K562 (cell line): ENCODE data around the gene HAS3. TPM values are rescaled to one million over a fixed set of nuclear protein-coding genes. Genes with fewer than 3 reads are reported as not detected.
"Not testable (repeated sequence)": the region's sequence is repeated elsewhere in the genome, so short reads cannot be mapped to it uniquely, and the experiment has no call there.

ENCODE experiments used
- ATAC-seq: fragments of 200-7000 bp; cut with Tn5 transposase; 3 replicates; pipeline ENCODE4 v1.9.1; 2020; ENCODE audit warnings: moderate library complexity
- BruUV-seq: library from RNA; stranded (reverse); fragments of 400-500 nt; replicated peaks from 2 replicates; lab custom pipeline; 2021; lab: Mats Ljungman, UMichigan
- CTCF ChIA-PET: fragments of 300-600 bp; formaldehyde crosslinking; extraction: SDS; loops from one replicate; lab custom pipeline; 2021; ENCODE audit warnings: low intra/inter-chr PET ratio; lab: Yijun Ruan, JAX
- POLR2A ChIA-PET: fragments of 300-600, 350-650 bp; sonication (Branson Sonifier 250); formaldehyde crosslinking; extraction: SDS; loops from one replicate; lab custom pipeline; 2021; ENCODE audit warnings: antibody characterized with exemption, inconsistent platforms; lab: Yijun Ruan, JAX
- DNase-seq, 4 experiments: peaks; one replicate each; pipeline versions ENCODE4 v3.0.0 to v3.0.0-alpha.2; 2011 to 2018; ENCODE audit warnings: low spot score in 3 of 4, mixed read lengths in 3 of 4; ENCODE audit errors: extremely low read depth in 1 of 4
- FAIRE-seq: peaks from 2 replicates; lab custom pipeline; 2011; peaks lifted over from hg19 to GRCh38; lab: Jason Lieb, UNC
- H2AFZ ChIP-seq: 2 replicates; pipeline ENCODE4 v1.6.0; 2011; ENCODE audit warnings: low read depth, low read length, control low read depth, inconsistent platforms
- H3K27ac ChIP-seq: fragments of 200-600 bp; 3 replicates; pipeline ENCODE4 v1.8.0; 2011; ENCODE audit warnings: low read depth, mild to moderate bottlenecking, control low read depth, inconsistent platforms, low read length, moderate library complexity, mixed read lengths; ENCODE audit errors: extremely low read depth
- H3K27me3 ChIP-seq, 2 experiments: fragments of 300-600 bp in 1 of 2; 2 replicates in 1 of 2; 3 replicates in 1 of 2; pipeline versions ENCODE4 v1.6.0 to v1.8.0; 2011; ENCODE audit warnings: inconsistent platforms in 2 of 2, low read length in 2 of 2, mild to moderate bottlenecking in 1 of 2, mixed read lengths in 1 of 2, moderate library complexity in 1 of 2; ENCODE audit not compliant: control insufficient read depth in 2 of 2, insufficient read depth in 2 of 2
- H3K36me3 ChIP-seq: fragments of 300-600 bp; 3 replicates; pipeline ENCODE4 v1.8.0; 2011; ENCODE audit warnings: mild to moderate bottlenecking, low read length, inconsistent platforms; ENCODE audit not compliant: control insufficient read depth, insufficient read depth
- H3K4me1 ChIP-seq, 2 experiments: fragments of 200-600 bp in 1 of 2; replicated peaks in 1 of 2; 2 replicates in 1 of 2; 3 replicates in 1 of 2; pipeline versions ENCODE4 v1.5.1 to v1.8.0; 2011; ENCODE audit warnings: inconsistent platforms in 2 of 2, low read length in 2 of 2, mild to moderate bottlenecking in 1 of 2, mixed read lengths in 1 of 2, moderate library complexity in 1 of 2; ENCODE audit not compliant: control insufficient read depth in 2 of 2, insufficient read depth in 2 of 2
- H3K4me2 ChIP-seq: 2 replicates; pipeline ENCODE4 v1.6.1; 2011; ENCODE audit warnings: low read length, control low read depth, inconsistent platforms, mixed read lengths; ENCODE audit not compliant: insufficient read depth
- H3K4me3 ChIP-seq: fragments of 200-600 bp; sonication (generic), shearing (Covaris generic); 2 replicates; pipeline ENCODE4 v1.5.1; 2016; ENCODE audit warnings: control low read depth, inconsistent platforms
- H3K79me2 ChIP-seq: fragments of 200-600 bp; 3 replicates; pipeline ENCODE4 v1.8.0; 2011; ENCODE audit warnings: low read length, inconsistent platforms; ENCODE audit not compliant: control insufficient read depth, insufficient read depth
- H3K9ac ChIP-seq, 2 experiments: 2 replicates each; pipeline versions ENCODE4 v1.6.0 to v1.6.1; 2011; ENCODE audit warnings: low read depth in 2 of 2, low read length in 2 of 2, control low read depth in 1 of 2, inconsistent platforms in 1 of 2, mild to moderate bottlenecking in 1 of 2, mixed read lengths in 1 of 2; ENCODE audit not compliant: insufficient read depth in 1 of 2
- H3K9me1 ChIP-seq: one replicate; pipeline ENCODE4 v1.6.0; 2011; ENCODE audit warnings: inconsistent platforms, mild to moderate bottlenecking, low read length, moderate library complexity; ENCODE audit not compliant: control insufficient read depth, insufficient read depth
- H3K9me3 ChIP-seq: replicated peaks from 2 replicates; pipeline ENCODE4 v1.5.1; 2011; ENCODE audit warnings: low read depth, low read length, inconsistent platforms; ENCODE audit not compliant: control insufficient read depth, insufficient read depth
- H4K20me1 ChIP-seq: replicated peaks from 2 replicates; pipeline ENCODE4 v1.6.1; 2011; ENCODE audit warnings: low read length, inconsistent platforms, mixed read lengths; ENCODE audit not compliant: control insufficient read depth, insufficient read depth
- CC2D1A ChIP-seq: fragments of 450-650 bp; IDR thresholded peaks from 2 replicates; pipeline ENCODE4 v1.6.1; 2017; ENCODE audit warnings: mild to moderate bottlenecking
- ZBTB40 ChIP-seq, 2 experiments: fragments of 450-650 bp in 1 of 2; sonication (generic) in 1 of 2; formaldehyde crosslinking in 1 of 2; IDR thresholded peaks; 2 replicates each; pipeline versions ENCODE4 v1.7.1 to v1.9.0; 2016 to 2022; ENCODE audit warnings: inconsistent platforms in 1 of 2, mild to moderate bottlenecking in 1 of 2, missing genetic modification reagents in 1 of 2
- WGBS: fragments of 100-300 bp; shearing (Covaris generic); methylation state at CpG from one replicate; pipeline ENCODE4 v1.1.6; 2016; ENCODE audit warnings: low coverage, mixed read lengths; ENCODE audit not compliant: insufficient coverage; ENCODE audit errors: missing lambda C conversion rate; 5-methylcytosine and 5-hydroxymethylcytosine counted together
- in situ Hi-C: fragments of 300-500 bp; cut with MboI; formaldehyde crosslinking; loops from 4 replicates; pipeline ENCODE4 v1.15.0; 2018; ENCODE audit warnings: inconsistent platforms, mixed read lengths
- intact Hi-C: fragments of 100-400 bp; cut with micrococcal nuclease; formaldehyde crosslinking; loops from 2 replicates; pipeline ENCODE4 v1.14.2; 2022
- polyA plus RNA-seq, 8 experiments: library from polyadenylated mRNA; depleted of rRNA in 4 of 8; stranded (reverse) in 5 of 8; unstranded in 3 of 8; fragments of >200 nt; fragmentation: Nextera tagmentation in 2 of 8; fragmentation: Illumina TruSeq in 1 of 8; extraction: Ambion mirVana in 2 of 8; extraction: Trizol in 1 of 8; gene quantifications; 2 replicates each; pipeline versions ENCODE4 v1.2.1 to v1.2.3, GENCODE V29; 2011 to 2014; ENCODE audit warnings: inconsistent platforms in 1 of 8, missing spikeins in 1 of 8
- total RNA-seq, 7 experiments: library from RNA; depleted of rRNA in 6 of 7; stranded (reverse); fragments of >200 nt in 6 of 7; fragmentation: Illumina TruSeq in 2 of 7; extraction: Trizol in 2 of 7; gene quantifications; 2 replicates each; pipeline versions ENCODE4 v1.2.1 to v1.2.3, GENCODE V29; 2011 to 2021; ENCODE audit warnings: low replicate concordance in 1 of 7

HAS3 gene
- total and polyA plus RNA-seq, 9 of the 15 experiments (the other 6 are each of a cell fraction or from before 2014, with no cell fraction given), result 0.04 to 0.33 (median 0.13) TPM; not detected in 1

DNA sequence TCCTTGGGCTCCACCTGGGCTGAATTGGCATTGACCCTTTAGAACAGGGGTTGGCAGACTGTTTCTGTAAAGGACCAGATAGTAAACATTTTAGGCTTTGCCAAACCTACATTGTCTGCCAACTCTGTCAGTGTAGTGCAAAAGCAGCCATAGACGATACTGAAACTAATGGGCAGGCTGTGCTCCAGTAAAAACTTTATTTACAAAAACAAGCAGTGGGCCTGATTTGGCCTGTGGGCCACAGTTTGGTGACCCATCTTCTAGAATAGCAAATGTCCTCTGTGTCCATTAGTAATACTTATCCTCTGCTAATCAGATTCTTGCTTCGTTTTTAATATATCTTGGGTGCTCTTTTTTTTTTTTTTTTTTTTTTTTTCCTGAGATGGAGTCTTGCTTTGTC lies 33.2 kb downstream of the HAS3 start:
- Histone ChIP-seq H3K79me2 (peaks cover 71% of the 10 kb centered on the region), H2AFZ (no peak overlapping the region), H3K9me1 (peaks cover 4% of the 10 kb centered on the region), H3K36me3 (peaks cover 97% of the 10 kb centered on the region), H3K9me3 (no peaks in the 10 kb centered on the region), H3K4me1 (peaks cover 2 to 7% of the 10 kb centered on the region in 2 experiments; a peak in 2 of 5 replicates), H4K20me1 (no peaks in the 10 kb centered on the region; the same call in 1 of the 2 replicates), H3K27ac (no peak overlapping the region), H3K4me3 (no peak overlapping the region), H3K4me2 (no peak overlapping the region), H3K27me3 (no peaks in the 10 kb centered on the region), H3K9ac (no peak overlapping the region)
- ATAC-seq (no peak), DNase-seq (no peak), FAIRE-seq (no peak)
- ChIA-PET POLR2A (interaction anchor here (0.7 to 0.8 kb wide), 2 partner anchors 78 to 597 kb away, joined by 3 to 4 read pairs; no protein-coding TSS in a partner anchor), CTCF (no interaction called here)
- intact Hi-C loops (no loop called here), in situ Hi-C loops (no loop called here)
- TF ChIP-seq CC2D1A (no peak), ZBTB40 (IDR thresholded peaks at IDR 0.05) (peak; percentile 70), ZBTB40 (CRISPR knock-in tag; IDR thresholded peaks at IDR 0.05) (peak; percentile 70; the same call in 1 of the 2 replicates)
- 97% methylated on average over 2 of the region's 2 CpGs for WGBS
- BruUV-seq, result no TSS peak

DNA sequence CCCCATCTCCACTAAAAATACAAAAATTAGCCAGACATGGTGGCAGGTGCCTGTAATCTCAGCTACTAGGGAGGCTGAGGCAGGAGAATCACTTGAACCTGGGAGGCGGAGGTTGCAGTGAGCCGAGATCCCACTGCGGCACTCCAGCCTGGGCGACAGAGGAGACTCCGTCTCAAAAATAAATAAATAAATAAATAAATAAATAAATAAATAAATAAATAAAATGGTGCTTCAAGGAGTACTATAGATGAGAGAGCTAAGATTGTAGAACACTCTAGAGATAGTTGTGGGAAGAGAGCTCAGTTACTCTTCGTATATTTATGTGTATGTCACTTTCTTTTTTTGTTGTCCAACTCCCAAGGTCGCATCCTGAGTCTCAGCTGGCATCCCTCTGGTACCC lies 34.0 kb downstream of the HAS3 start:
- H4K20me1 ChIP-seq, intact Hi-C loops, FAIRE-seq, H2AFZ ChIP-seq, H3K9ac ChIP-seq, H3K4me1 ChIP-seq, H3K4me2 ChIP-seq, H3K9me1 ChIP-seq, H3K4me3 ChIP-seq, in situ Hi-C loops, DNase-seq, H3K27ac ChIP-seq, H3K27me3 ChIP-seq, ATAC-seq, H3K9me3 ChIP-seq, BruUV-seq, CTCF ChIA-PET: not testable (repeated sequence)
- Histone ChIP-seq H3K36me3 (peaks cover 96% of the 10 kb centered on the region), H3K79me2 (peaks cover 62% of the 10 kb centered on the region)
- 95% methylated on average over 7 of the region's 7 CpGs for WGBS
- POLR2A ChIA-PET, result interaction anchor here (0.6 kb wide), 2 partner anchors 33 to 64 kb away, joined by 3 read pairs; no protein-coding TSS in a partner anchor
